ENCODE data around the gene FRMPD4.

Gene FRMPD4

DNA sequence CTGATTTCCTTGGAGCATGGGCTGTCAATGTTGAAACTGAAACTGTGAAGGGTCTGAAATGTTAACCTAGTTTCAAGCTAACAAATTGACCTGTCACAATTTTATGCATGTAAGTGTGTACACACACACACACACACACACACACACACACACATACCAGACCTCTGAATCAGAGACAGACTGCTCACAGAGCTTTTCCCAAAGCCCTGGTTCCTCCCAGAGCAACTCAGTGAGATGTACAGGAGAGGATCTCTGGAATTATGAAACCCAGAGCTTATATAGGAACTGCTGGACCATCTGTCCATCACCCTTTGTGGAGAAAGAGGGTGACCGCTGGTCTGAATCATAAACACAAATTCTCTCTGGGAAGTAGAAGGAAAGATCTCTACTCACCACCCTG lies 424.8 kb downstream of the FRMPD4 start:
- DNase-seq: no peak

DNA sequence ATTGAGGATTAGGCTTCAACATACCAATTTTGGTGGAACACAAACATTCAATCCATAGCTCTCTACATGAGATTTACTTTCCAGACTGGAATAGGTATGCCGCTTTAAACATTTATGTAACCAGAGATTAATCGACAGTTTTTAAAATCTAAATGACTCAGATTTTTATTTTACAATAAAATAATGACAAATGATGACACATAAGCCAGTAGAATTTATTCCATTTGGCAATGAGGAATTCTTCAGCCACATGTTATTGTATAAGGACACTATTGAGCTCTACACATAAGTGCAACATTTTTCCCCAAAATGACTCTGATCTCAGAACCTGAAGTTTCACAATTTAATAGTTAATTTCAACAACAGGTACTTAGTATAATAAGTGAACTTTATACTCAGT lies 425.9 kb downstream of the FRMPD4 start:
- no peak for DNase-seq

DNA sequence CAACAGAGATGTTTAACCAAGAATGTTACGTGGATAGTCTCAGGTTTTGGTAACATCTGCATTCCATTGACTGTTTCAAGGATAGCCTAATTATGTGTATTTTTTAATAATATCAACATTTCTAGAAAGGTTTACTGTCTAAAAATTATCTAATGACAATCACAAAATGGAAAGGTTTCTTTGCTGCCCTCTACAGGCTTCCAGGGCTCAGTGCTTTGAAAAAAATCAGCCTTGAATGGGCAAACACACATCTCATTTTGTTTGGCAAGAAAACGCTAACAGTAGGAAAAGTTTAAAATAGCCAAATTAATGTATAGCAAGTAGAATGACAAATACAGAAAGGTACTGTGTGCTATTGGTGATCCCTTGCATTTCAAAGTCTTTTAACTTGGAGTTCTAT lies 429.6 kb downstream of the FRMPD4 start:
- DNase-seq: no peak

DNA sequence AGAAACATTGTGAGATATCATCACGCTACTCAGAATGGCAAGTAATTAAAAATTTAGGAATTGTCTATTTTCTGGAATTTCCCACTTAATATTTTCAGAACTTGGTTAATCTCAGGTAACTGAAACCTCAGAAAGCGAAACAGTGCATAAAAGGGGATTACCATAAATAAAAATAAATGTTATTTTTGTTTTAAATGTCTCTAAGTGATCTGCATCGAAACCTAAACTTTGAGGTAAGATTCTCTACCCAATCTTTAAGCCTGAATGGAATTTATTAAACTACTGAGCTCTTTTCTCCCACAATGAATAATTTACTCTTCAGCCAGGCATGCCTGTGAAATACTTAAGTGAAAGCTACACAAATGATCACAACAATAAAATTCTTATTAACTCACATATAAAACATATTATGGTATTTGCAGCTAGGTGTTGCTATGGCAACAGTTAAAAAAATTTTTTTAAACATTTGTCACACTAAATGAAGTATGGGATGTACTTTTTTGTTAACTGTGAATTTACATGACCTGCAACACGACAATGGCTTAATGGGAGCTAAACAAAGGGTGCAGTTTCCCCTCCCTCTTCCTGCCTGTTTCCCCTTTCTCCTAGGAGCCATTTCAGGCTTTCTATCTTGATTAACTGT lies 432.7 kb downstream of the FRMPD4 start:
- no peak for DNase-seq

DNA sequence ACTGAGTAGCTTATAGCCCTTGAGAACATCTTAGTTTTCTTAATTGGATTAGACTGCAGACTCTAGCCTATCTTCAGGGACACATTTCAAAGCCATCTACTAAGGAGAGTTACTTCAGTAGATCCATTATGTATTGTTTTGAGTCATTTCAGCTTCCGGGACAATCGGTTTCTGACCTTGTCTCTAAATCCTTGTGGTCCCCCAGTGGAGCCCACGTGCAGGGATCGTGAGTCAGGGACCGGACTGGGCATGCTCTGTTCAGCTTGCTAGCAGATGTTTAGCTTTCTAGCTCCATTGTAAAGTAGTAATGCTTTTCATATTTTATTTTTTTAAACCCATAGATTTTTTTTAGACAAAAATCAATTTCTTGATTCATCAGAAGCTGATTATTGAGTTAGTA lies 441.0 kb downstream of the FRMPD4 start:
- no peak for DNase-seq

DNA sequence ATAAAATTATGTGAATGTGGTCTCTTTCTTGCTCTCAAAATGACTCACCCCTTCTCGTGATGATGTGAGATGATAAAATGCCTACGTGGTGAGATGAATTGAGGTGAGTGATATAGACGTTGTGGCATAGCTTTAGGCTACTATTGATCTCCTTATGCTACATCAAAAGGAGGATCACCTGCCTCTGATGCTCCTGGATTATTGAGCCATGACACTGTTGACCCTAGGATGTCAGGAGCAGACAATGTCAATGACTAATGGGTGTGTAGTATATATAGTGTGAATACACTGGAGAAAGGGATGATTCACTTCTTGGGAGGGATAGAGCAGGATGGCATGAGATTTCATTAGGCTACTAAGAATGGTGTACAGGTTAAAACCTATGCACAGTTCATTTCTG lies 442.3 kb downstream of the FRMPD4 start:
- no peak for DNase-seq

DNA sequence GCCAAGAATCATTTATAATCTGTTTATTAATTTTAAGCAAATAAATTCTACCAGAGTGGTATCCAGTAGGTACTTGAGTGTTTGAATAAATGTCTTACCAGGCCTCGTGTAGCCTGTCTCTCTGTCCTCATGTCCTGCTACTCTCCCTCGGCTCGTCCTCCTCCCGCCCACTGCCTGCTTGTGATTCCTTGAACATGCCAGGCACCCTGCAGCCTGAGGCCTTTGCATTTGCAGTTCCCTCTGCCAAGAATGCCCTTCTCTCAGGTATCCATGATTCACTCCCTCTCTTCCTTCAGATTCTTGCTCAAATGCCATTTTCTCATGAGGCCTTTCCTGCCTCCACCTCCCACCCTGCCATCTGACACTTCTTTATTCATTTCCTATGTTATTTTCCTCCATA lies 443.3 kb downstream of the FRMPD4 start:
- DNase-seq: no peak

DNA sequence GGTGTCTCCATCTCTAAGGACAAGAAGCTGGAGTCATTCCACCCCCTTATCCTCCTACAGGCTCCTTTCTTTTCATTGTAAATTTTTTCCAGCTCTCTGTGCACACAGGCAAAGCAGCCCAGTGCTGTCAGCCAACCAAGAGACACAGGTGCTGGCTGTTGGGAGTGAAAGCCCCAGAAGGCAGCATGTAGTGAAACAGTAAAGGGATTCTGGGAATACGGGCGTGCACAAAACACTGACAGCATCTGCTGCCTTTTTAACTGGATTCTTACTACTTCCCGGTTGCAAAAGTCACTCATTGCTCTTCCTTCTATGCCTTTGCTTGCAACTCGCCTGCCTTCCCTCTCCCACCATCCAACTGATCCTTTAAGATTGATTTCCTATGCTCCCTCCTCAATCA lies 444.4 kb downstream of the FRMPD4 start:
- no peak for DNase-seq

DNA sequence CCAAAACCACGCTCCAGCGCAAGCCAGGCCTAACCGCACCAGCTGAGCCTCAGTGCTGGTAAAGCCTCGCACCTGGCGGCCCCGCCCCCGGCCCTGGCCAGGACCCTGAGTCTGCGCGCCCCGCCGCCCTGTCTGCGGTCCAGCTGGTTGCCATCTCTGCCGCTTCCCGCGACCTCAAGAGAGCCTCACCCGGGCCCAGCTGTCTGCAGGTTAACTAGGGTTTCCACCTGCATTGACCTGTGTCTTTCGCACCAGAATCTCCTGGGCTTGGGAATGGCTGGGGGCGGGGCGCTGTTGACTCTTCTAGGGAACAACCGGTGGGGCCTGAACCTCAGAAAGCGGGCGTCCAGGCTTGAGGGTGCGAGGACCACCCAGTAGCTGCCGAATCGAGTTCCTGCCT lies 445.3 kb downstream of the FRMPD4 start:
- no peak for DNase-seq

DNA sequence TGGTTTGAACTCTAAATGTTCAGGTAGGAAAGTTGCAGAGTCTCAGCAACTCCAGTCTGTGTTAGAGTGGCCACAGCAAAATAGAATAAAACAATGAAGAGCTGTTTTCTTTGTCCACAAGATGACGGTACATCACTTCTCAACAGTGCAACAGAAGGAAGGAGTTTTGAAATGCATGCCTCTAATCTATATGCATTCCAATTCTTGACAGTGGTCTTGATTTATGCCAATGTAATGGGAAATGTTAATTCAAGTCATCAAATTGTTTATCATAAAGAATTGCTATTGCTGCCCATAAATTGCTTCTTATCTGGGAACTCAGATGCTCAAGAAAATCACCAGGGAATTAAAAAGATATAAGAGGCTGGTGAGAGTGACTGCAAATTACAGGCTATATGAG lies 457.4 kb downstream of the FRMPD4 start:
- no peak for DNase-seq

DNA sequence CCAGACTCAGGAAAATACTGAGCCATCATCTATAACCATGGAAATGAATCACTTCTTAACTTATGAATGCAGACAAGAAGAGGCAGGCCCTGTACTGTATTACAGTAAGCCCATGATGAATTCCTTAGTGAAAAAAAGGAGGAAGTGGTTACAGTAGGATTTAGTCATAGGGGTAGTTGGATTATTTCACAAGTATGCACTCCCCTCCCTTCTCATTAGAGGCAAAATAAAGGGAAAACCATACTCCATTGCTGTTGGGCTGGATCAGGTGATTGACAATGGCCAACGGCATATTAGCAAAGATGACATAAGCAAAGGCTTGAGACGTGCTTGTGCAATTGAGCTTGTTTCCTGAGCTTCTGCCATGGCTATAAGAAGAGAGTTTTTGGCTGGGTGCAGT lies 471.8 kb downstream of the FRMPD4 start:
- DNase-seq: no peak

DNA sequence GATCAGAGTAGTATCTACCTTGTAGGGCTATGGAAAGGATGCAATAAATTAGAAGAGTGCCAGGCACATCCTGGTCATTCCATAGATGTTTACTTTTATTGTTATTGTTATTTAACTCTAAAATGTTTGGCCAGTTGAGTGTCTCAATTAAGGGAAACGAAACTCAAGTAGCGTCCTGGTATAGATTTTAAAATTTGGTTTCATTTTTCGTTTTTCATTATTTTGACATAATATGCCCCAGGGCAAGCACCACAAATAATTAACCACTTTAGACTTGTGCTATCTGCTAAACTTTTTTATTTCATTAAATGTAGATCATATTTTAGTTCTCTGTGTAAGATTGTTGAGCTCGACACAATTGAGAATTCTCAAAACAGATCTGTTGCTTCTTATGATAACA lies 473.2 kb downstream of the FRMPD4 start:
- no peak for DNase-seq

DNA sequence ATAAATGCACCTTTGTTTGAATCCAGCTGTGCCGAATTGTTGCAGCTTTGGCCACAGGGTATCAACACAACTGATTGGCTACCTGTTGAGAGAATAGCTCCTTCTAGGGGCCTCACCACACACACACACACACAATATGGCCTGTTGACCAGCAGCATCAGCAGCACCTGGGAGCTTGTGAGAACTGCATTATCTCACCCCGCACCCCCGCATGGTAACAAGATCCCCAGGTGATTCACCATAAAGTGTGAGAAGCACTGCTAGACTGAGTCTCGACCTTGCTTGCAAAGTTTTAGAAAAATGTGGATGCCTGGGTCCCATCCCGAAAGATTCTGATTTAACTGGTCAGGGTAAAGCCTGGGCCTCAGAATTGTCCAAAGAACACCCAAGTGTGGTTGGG lies 476.0 kb downstream of the FRMPD4 start:
- no peak for DNase-seq

DNA sequence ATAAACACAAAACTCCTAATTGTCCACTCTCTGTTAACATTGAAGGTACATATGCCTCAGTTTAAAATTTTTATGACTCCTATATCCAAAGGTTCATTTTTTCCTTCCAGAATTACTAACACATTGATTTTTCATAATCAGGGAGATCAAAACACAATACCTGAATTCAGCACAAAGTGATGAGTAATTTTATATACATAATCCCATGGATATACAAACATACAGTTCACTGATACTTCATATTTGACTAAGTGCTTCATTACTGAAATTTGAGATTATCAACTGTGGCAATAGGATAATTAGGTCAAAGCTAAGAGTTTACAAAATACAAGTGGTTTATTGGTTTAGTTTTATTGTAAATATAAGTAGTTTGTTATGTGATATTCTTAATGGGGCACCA lies 476.8 kb downstream of the FRMPD4 start:
- no peak for DNase-seq

DNA sequence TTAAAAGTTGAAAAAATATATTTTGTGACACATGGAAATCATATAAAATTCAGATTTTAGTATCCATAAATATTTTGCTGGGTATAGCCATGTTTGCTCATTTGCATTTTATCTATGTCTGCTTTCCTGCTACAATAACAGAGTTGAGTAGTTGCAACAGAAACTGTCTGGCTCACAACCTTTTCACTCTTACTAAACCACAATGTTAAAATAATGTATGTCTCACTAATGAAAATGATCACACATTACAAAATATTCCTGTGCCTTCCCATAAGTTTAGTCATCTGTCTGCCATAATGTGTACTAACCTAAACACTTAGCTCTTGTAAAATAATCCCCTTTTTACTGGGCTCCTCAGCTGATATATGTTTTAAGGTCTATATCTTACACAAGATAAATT lies 479.0 kb downstream of the FRMPD4 start:
- no peak for DNase-seq

DNA sequence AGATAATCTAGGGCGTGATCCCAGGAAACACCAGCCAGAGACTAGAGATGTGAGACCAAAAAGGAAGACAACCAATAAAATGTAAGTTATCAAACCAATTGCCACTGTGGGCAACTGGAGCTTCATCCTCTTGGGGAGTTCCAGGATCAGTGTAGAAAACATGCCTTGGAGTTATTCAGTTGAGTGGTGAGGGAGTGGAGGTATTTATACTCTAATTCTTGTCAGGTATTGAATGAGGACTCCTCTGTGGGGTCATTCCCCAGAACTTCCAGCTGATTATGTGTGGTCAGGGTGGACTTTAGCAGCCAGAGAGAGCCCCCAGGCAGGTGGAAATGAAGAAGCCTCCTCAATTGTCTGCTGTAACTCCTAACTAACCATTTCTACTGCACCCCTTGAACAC lies 509.0 kb downstream of the FRMPD4 start:
- no peak for DNase-seq

DNA sequence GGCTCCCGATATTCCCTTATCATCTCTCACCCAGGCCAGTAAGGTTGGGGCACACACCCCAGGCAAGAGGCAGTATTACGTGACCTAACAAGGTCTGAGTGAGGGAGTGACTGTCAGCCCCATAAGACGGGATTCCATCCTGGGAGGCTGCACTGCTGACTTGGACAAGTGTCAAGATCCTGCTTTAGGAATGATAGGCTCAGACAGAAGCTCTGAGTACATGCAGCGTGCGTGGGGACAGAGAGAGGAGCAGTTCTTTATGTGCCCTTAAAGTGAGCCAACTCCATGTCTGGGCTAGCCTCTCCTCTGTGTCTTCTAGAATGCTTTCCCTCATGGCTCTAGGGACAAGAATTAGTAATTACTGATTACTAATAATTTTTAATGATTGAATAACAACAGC lies 510.7 kb downstream of the FRMPD4 start:
- no peak for DNase-seq

DNA sequence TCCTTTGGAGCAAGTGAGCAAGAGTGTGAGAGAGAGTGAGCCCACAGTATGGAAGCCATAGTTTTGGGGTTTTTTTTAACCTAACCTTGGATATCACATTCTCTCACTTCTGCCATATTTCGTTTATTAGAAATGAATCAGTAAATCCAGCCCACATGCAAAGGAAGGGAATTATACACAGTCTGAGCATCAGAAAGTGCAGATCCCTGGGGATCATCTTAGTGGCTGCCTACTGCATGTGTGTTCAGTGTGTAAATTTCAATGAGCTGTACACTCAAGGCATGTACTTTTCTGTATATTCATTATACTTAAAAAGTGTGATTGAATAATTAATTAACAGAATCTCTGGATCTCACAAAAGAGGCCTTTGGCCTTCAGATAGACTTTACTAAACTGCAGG lies 519.2 kb downstream of the FRMPD4 start:
- no peak for DNase-seq

DNA sequence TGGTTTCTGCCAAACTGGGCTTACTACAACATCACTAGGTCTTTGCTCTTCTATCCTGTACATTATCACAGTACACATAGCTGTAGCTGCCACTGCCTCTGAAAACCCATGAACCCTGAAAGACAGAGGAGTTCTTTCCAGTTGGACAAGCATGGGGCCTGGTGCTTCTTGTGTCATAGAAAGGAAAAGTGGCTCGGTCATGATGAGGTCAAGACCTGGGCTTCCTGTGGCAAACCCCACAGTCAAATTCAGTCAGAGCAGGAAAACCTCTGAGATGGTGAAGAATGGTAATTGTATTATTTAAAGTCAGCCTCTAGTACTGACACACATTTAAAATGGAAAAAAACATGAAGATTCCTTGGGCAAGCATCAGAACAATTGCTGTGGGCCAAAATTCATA lies 519.6 kb downstream of the FRMPD4 start:
- DNase-seq: no peak

DNA sequence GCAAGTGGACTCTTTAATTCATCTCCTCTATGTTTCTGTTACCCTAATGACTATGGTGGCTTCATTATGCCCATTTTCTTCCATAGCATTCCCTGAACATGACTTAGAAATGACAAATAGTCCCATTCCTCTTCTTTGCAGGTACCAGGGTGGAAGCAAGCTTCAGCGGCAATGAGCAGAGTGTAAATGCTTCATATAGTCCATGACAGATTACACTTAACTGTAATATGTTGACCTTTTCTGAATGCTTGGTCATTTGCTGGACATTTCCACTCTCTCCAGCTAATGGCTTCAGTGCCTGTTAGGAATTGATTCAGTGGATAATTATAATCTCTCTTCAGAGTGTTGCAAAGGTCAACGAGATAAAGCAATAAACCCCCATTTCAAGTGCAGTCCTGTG lies 523.2 kb downstream of the FRMPD4 start:
- DNase-seq: no peak

DNA sequence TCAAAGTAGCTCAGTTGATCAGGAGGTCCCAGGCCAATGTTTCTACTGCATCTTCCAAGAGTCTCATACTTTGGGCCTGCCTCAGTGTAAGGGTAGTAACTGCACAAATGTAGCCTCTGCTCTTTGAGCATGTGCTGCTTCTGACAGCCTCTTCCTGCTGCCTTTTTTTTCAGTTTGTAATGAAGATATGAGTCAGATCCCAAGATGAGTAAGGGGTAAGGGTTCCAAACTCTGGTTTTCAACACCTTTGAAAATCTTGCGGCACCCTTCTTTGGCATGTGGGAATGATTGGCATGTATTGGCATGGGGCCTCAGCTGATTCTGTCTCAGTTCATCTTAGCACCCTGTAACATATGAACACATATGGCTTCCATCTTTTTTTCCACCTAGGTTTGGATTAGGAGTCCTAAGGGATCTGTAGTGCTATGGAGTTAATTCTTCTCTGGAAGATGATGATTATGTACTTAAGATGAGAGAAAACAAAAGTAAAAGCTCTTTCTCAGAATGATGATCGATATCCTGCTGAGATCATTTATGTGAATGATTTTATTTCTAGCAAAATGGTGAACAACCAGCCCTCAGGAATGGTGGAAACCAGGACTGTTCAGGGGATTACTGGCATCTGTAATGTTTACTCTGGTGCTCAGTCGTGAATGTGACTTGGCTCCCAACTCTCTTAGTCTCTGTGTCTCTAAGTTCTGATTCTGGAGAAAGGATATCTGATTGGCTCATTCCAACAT lies 534.3 kb downstream of the FRMPD4 start:
- no peak for DNase-seq

DNA sequence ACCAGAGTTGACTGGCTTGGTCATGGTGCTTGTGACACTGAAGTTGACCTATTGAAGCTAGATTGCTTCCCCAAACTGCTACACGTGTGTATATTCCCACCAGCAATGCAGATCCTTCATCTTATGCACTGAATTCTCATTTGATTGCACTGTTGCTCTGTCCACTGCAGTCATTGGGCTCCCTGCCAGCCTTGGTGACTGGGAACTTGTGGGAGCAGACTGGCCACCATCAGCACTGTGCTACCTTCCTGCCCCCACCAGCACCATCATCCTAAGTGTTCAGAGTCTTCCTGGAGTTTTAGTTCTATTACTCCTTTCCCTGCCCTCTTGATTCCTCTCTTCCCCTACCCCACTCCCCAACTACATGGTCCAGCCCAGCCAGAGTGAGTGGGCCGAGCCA lies 535.2 kb downstream of the FRMPD4 start:
- no peak for DNase-seq

DNA sequence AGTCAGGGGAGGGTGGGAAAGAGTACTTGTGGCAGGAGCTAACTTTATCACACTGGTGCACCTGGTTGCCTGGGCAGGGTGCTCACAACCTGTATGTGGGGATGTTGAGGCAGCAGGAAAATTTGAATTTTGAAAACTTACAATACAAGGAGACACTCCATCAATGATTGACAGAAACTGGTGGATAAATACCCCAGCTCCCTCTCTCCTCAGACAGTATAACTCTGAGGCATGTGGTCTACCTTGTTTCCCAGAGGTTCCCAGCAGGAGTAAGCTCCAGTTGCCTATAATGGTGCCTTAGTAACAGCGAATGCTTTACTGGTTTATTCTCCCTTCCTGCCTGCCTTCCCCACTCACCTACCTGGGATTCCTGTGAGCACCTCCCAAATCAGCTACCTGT lies 541.2 kb downstream of the FRMPD4 start:
- no peak for DNase-seq

DNA sequence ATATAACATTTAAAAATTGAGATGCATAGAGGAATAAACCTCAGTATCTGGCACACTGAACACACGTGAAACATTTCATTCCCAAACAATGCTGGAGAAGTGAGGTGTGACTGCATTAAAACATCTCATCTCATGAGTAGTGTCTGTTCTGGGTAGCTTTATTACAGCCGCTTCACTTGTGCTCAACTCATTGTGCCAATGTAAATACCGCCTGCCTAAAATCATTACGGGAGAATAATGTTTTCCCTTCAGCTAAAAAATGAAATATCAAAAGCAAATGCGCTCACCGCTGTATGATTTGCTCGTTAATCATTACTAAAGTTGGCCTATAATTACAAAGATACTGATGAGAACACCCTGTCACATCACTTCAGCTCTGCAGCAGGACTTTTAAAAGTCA lies 542.8 kb downstream of the FRMPD4 start:
- DNase-seq: no peak

DNA sequence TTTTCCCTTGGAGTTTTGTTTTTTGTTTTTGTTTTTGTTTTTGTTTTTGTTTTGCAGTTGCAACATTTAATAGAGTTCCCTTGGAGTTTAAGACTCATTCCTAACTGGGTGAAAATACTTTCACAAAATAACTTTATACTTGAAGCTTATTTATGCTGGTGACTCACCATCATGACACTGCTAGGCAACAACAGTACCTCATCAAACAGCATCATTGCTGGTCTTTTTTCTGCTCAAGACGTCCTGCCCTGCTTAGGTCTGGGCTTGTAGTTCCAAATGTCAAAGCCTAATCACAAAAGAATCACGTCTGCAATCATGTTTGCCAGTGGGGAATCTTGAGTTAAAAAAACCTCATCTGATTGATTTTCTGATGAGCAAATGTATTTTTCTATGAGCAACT lies 547.3 kb downstream of the FRMPD4 start:
- no peak for DNase-seq

All from activated gamma-delta T cell treated with Interleukin-2 at 50 U/mL for 16 hours (primary cell).